ENCODE results near the gene PCDHA1.

DNA sequence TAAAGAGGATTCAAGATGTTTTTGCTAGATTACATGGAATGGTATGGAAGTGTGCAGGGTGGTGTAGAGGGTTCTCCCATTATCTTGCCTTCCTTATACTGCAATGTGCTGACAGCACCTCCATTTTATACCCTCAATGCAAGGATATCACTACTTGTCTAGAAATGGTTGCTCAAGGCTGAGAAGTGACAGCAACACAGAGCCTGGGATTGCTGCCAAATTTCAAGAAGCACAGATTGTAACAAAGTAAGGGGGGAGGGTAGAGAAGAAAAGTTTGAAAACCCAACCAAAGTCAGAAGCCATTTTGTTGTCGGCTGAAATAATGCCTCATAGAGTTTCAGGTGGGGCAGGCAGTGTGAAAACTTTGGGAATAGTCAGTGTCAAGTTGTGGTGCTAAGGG lies 210.1 kb downstream of the PCDHA1 start:
- TF ChIP-seq, protein P1, sequence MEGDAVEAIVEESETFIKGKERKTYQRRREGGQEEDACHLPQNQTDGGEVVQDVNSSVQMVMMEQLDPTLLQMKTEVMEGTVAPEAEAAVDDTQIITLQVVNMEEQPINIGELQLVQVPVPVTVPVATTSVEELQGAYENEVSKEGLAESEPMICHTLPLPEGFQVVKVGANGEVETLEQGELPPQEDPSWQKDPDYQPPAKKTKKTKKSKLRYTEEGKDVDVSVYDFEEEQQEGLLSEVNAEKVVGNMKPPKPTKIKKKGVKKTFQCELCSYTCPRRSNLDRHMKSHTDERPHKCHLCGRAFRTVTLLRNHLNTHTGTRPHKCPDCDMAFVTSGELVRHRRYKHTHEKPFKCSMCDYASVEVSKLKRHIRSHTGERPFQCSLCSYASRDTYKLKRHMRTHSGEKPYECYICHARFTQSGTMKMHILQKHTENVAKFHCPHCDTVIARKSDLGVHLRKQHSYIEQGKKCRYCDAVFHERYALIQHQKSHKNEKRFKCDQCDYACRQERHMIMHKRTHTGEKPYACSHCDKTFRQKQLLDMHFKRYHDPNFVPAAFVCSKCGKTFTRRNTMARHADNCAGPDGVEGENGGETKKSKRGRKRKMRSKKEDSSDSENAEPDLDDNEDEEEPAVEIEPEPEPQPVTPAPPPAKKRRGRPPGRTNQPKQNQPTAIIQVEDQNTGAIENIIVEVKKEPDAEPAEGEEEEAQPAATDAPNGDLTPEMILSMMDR (IDR thresholded peaks at IDR 0.05 in 4 of 5, conservative IDR thresholded peaks at IDR 0.05 in 1 of 5) = no peak
- TF ChIP-seq POLR2A (IDR thresholded peaks at IDR 0.05) = no peak

Data from gastrocnemius medialis (tissue), 4 donors.